HepG2 (cell line): Measurements from ENCODE around the gene POU5F1. TPM values are rescaled to one million over a fixed set of nuclear protein-coding genes. Genes with fewer than 3 reads are reported as not detected.

ENCODE experiments used
- ARID3A ChIP-seq: IDR thresholded peaks from 2 replicates; pipeline ENCODE4 v1.6.1; 2012; ENCODE audit warnings: low read depth, low read length, improper control_type of control experiment
- ATF2 ChIP-seq: sonication (generic); formaldehyde crosslinking; IDR thresholded peaks from 2 replicates; pipeline ENCODE4 v1.4.0; 2020; ENCODE audit warnings: missing genetic modification reagents
- DMAP1 ChIP-seq: IDR thresholded peaks from 2 replicates; pipeline ENCODE4 v1.6.1; 2016
- DPF2 ChIP-seq: sonication (generic); formaldehyde crosslinking; IDR thresholded peaks from 2 replicates; pipeline ENCODE4 v1.4.0; 2020; ENCODE audit warnings: mild to moderate bottlenecking, low read depth, missing genetic modification reagents, borderline replicate concordance
- ERF ChIP-seq: IDR thresholded peaks from 2 replicates; pipeline ENCODE4 v1.6.1; 2018; ENCODE audit warnings: missing biosample characterization, missing genetic modification reagents
- FOXC1 ChIP-seq: sonication (generic); formaldehyde crosslinking; IDR thresholded peaks from 2 replicates; pipeline ENCODE4 v1.8.0; 2022; ENCODE audit warnings: mild to moderate bottlenecking, missing genetic modification reagents, borderline replicate concordance
- GABPB1 ChIP-seq: IDR thresholded peaks from 2 replicates; pipeline ENCODE4 v1.6.1; 2016; ENCODE audit warnings: mild to moderate bottlenecking, missing genetic modification reagents, moderate library complexity, missing compliant biosample characterization
- GFI1 ChIP-seq: sonication (generic); formaldehyde crosslinking; IDR thresholded peaks from 2 replicates; pipeline ENCODE4 v1.5.0; 2020; ENCODE audit warnings: missing genetic modification reagents, mild to moderate bottlenecking, borderline replicate concordance
- HIVEP1 ChIP-seq: sonication (generic); formaldehyde crosslinking; IDR thresholded peaks from 2 replicates; pipeline ENCODE4 v1.4.0; 2020; ENCODE audit warnings: mild to moderate bottlenecking, missing genetic modification reagents
- JDP2 ChIP-seq: sonication (generic); formaldehyde crosslinking; IDR thresholded peaks from 2 replicates; pipeline ENCODE4 v1.8.1; 2022; ENCODE audit warnings: missing genetic modification reagents, borderline replicate concordance
- LCORL ChIP-seq, 2 experiments: fragments of 450-650 bp in 1 of 2; sonication (generic) in 1 of 2; formaldehyde crosslinking in 1 of 2; IDR thresholded peaks; 2 replicates each; pipeline versions ENCODE4 v1.5.0 to v1.6.1; 2017 to 2020; ENCODE audit warnings: antibody characterized with exemption in 1 of 2, missing genetic modification reagents in 1 of 2
- MXD3 ChIP-seq: IDR thresholded peaks from 2 replicates; pipeline ENCODE4 v1.6.1; 2016; ENCODE audit warnings: mild to moderate bottlenecking, missing biosample characterization, missing genetic modification reagents
- REL ChIP-seq: sonication (generic); formaldehyde crosslinking; conservative IDR thresholded peaks from 2 replicates; pipeline ENCODE4 v1.8.0; 2022; ENCODE audit warnings: mild to moderate bottlenecking, missing genetic modification reagents, moderate library complexity
- SP1 ChIP-seq, 2 experiments: fragments of 450-650 bp in 1 of 2; sonication (generic) in 1 of 2; formaldehyde crosslinking in 1 of 2; IDR thresholded peaks; 2 replicates each; pipeline versions ENCODE4 v1.4.0 to v1.6.1; 2016 to 2020; ENCODE audit warnings: missing genetic modification reagents in 1 of 2
- SP2 ChIP-seq: sonication (generic); formaldehyde crosslinking; IDR thresholded peaks from 2 replicates; pipeline ENCODE4 v1.5.1; 2020; ENCODE audit warnings: mild to moderate bottlenecking, missing genetic modification reagents
- U2AF2 ChIP-seq: fragments of 200-400 bp; formaldehyde crosslinking; IDR thresholded peaks from 2 replicates; pipeline ENCODE4 v1.6.1; 2017; ENCODE audit warnings: low read depth, mild to moderate bottlenecking, low read length
- XRCC5 ChIP-seq: fragments of 200-400 bp; formaldehyde crosslinking; optimal IDR thresholded peaks from 2 replicates; pipeline ENCODE3; 2017; ENCODE audit warnings: mild to moderate bottlenecking, low read length
- ZBTB7A ChIP-seq: sonication (generic); formaldehyde crosslinking; IDR thresholded peaks from 2 replicates; pipeline ENCODE4 v1.8.0; 2022; ENCODE audit warnings: mild to moderate bottlenecking, missing genetic modification reagents
- ZKSCAN5 ChIP-seq: sonication (generic); formaldehyde crosslinking; IDR thresholded peaks from 2 replicates; pipeline ENCODE4 v1.5.1; 2020; ENCODE audit warnings: mild to moderate bottlenecking, missing genetic modification reagents
- ZMYM4 ChIP-seq: sonication (generic); formaldehyde crosslinking; IDR thresholded peaks from 2 replicates; pipeline ENCODE4 v1.8.1; 2023; ENCODE audit warnings: mild to moderate bottlenecking, missing genetic modification reagents
- ZNF160 ChIP-seq: sonication (generic); formaldehyde crosslinking; IDR thresholded peaks from 2 replicates; pipeline ENCODE4 v1.8.0; 2022; ENCODE audit warnings: mild to moderate bottlenecking, inconsistent platforms, missing genetic modification reagents
- ZNF280B ChIP-seq: sonication (generic); formaldehyde crosslinking; IDR thresholded peaks from 2 replicates; pipeline ENCODE4 v1.5.0; 2020; ENCODE audit warnings: missing genetic modification reagents, mild to moderate bottlenecking, borderline replicate concordance
- ZNF343 ChIP-seq: sonication (generic); formaldehyde crosslinking; IDR thresholded peaks from 2 replicates; pipeline ENCODE4 v1.4.0; 2020; ENCODE audit warnings: mild to moderate bottlenecking, missing genetic modification reagents
- ZNF737 ChIP-seq: sonication (generic); formaldehyde crosslinking; IDR thresholded peaks from 2 replicates; pipeline ENCODE4 v1.5.0; 2020; ENCODE audit warnings: missing genetic modification reagents, mild to moderate bottlenecking, borderline replicate concordance
- ZNF878 ChIP-seq: sonication (generic); formaldehyde crosslinking; IDR thresholded peaks from 2 replicates; pipeline ENCODE4 v1.8.1; 2023; ENCODE audit warnings: mild to moderate bottlenecking, missing genetic modification reagents, moderate library complexity
- polyA plus RNA-seq, 8 experiments: library from polyadenylated mRNA; depleted of rRNA in 3 of 8; stranded (reverse) in 7 of 8; unstranded in 1 of 8; fragments of >200 nt; fragmentation: Illumina TruSeq in 4 of 8; extraction: Trizol in 4 of 8; gene quantifications; 2 replicates each; pipeline versions ENCODE4 v1.2.1 to v1.2.3, GENCODE V29; 2011 to 2016; ENCODE audit warnings: low read depth in 4 of 8, missing spikeins in 1 of 8, mixed read lengths in 1 of 8; ENCODE audit not compliant: insufficient read depth in 1 of 8
- total RNA-seq, 5 experiments: library from RNA; depleted of rRNA; stranded (reverse); fragments of >200 nt; fragmentation: Illumina TruSeq; extraction: Trizol; gene quantifications; 2 replicates each; pipeline ENCODE4 v1.2.3, GENCODE V29; 2016; ENCODE audit warnings: low read depth in 1 of 5

The POU5F1 gene
- total and polyA plus RNA-seq, 2 of the 13 experiments (the other 11 are each of a cell fraction or from before 2014, with no cell fraction given), result 2.5 to 7.2 TPM

- no peak for TF ChIP-seq ARID3A
- peak; percentile 33; the same call in 1 of the 2 replicates for TF ChIP-seq DPF2 (CRISPR knock-in tag)
- peak; percentile 68 for TF ChIP-seq ZMYM4 (CRISPR knock-in tag)
- no peak for TF ChIP-seq REL (CRISPR knock-in tag)
- 0 out of 2 replicates have a peak, but pooled peaks have one; percentile 57 for TF ChIP-seq ZNF878 (CRISPR knock-in tag)
- 0 out of 2 replicates have a peak, but pooled peaks have one; percentile 11 for TF ChIP-seq ZBTB7A
- no peak for TF ChIP-seq U2AF2
- TF ChIP-seq MXD3 (CRISPR knock-in tag), result 0 out of 2 replicates have a peak, but pooled peaks have one; percentile 41
- peak; percentile 76; the same call in 1 of the 2 replicates for TF ChIP-seq GFI1 (CRISPR knock-in tag)
- 0 out of 2 replicates have a peak, but pooled peaks have one; percentile 13 for TF ChIP-seq SP2
- peak; percentile 79 for TF ChIP-seq GABPB1
- TF ChIP-seq ZNF280B (CRISPR knock-in tag), result peak; percentile 73; the same call in 1 of the 2 replicates
- peak; percentile 68; the same call in 1 of the 2 replicates for TF ChIP-seq ZKSCAN5 (CRISPR knock-in tag)
- TF ChIP-seq HIVEP1 (CRISPR knock-in tag), result peak; percentile 97
- 0 out of 2 replicates have a peak, but pooled peaks have one; percentile 14 for TF ChIP-seq LCORL (IDR thresholded peaks at IDR 0.05)
- TF ChIP-seq LCORL (CRISPR knock-in tag; IDR thresholded peaks at IDR 0.05), result peak; percentile 71; the same call in 1 of the 2 replicates
- TF ChIP-seq ZNF343 (CRISPR knock-in tag), result peak; percentile 77; the same call in 1 of the 2 replicates
- TF ChIP-seq ZNF737 (CRISPR knock-in tag), result no peak
- TF ChIP-seq XRCC5, result peak; percentile 21
- TF ChIP-seq FOXC1, result peak; percentile 78; the same call in 1 of the 2 replicates
- no peak for TF ChIP-seq SP1 (IDR thresholded peaks at IDR 0.05)
- peak; percentile 34; the same call in 1 of the 2 replicates for TF ChIP-seq SP1 (CRISPR knock-in tag; IDR thresholded peaks at IDR 0.05)
- 0 out of 2 replicates have a peak, but pooled peaks have one; percentile 64 for TF ChIP-seq ZNF160 (CRISPR knock-in tag)
- TF ChIP-seq ERF (CRISPR knock-in tag), result peak; percentile 62; the same call in 1 of the 2 replicates
- peak; percentile 41 for TF ChIP-seq ATF2 (CRISPR knock-in tag)
- TF ChIP-seq DMAP1 (CRISPR knock-in tag), result peak; percentile 65; the same call in 1 of the 2 replicates
- no peak for TF ChIP-seq JDP2
Observed at GRCh38 chr6:31186052-31186734, 15.7 kb upstream of the POU5F1 start (continued).
